ENCODE data around the gene ZNF407.

DNA sequence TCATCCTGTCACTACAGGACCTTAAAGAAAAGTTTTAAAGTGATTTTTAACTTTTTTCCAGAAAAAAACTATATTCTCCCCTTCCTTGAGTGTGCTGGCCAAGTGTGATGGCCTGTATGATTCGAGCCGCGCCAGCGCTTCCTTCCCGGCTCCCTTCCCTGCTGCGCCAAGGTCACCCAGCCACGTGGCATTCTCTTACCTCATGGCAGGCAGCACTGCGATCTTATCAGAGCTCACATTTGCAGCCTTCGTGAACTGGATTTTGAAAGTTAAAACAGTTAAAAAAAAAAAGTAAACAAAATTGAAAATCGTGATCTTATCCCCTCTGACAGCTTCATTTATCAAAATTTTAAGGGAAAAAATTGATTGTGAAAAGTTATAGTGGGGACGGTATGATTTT, 331.4 kb downstream of the ZNF407 start:
- TF ChIP-seq, protein P1, sequence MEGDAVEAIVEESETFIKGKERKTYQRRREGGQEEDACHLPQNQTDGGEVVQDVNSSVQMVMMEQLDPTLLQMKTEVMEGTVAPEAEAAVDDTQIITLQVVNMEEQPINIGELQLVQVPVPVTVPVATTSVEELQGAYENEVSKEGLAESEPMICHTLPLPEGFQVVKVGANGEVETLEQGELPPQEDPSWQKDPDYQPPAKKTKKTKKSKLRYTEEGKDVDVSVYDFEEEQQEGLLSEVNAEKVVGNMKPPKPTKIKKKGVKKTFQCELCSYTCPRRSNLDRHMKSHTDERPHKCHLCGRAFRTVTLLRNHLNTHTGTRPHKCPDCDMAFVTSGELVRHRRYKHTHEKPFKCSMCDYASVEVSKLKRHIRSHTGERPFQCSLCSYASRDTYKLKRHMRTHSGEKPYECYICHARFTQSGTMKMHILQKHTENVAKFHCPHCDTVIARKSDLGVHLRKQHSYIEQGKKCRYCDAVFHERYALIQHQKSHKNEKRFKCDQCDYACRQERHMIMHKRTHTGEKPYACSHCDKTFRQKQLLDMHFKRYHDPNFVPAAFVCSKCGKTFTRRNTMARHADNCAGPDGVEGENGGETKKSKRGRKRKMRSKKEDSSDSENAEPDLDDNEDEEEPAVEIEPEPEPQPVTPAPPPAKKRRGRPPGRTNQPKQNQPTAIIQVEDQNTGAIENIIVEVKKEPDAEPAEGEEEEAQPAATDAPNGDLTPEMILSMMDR (IDR thresholded peaks at IDR 0.05) = no peak
- TF ChIP-seq POLR2A (IDR thresholded peaks at IDR 0.05) = no peak
